Osteoblast (primary cell): Measurements from ENCODE around the gene SPG11. TPM values are rescaled to one million over a fixed set of nuclear protein-coding genes. Genes with fewer than 3 reads are reported as not detected.

Experiments used
- DNase-seq: peaks from one replicate; pipeline ENCODE4 v3.0.0; 2011; ENCODE audit warnings: low spot score, mixed read lengths; ENCODE audit not compliant: insufficient read length; ENCODE audit errors: missing footprints
- H2AFZ ChIP-seq: 2 replicates; pipeline ENCODE4 v1.6.0; 2011; ENCODE audit warnings: mild to moderate bottlenecking, low read length
- H3K27ac ChIP-seq: 2 replicates; pipeline ENCODE4 v1.5.1; 2011; ENCODE audit warnings: mild to moderate bottlenecking, low read depth, low read length, moderate library complexity
- H3K27me3 ChIP-seq: 2 replicates; pipeline ENCODE4 v1.6.0; 2012; ENCODE audit warnings: mild to moderate bottlenecking, control low read depth, inconsistent platforms, low read length, moderate library complexity; ENCODE audit not compliant: insufficient read depth
- H3K36me3 ChIP-seq: 2 replicates; pipeline ENCODE4 v1.5.1; 2011; ENCODE audit warnings: mild to moderate bottlenecking, low read length, control low read depth, moderate library complexity; ENCODE audit not compliant: insufficient read depth
- H3K4me1 ChIP-seq: 2 replicates; pipeline ENCODE4 v1.5.1; 2011; ENCODE audit warnings: mild to moderate bottlenecking, low read length, control low read depth, moderate library complexity; ENCODE audit not compliant: insufficient read depth
- H3K4me2 ChIP-seq: 2 replicates; pipeline ENCODE4 v1.6.0; 2011; ENCODE audit warnings: mild to moderate bottlenecking, low read length; ENCODE audit not compliant: insufficient read depth
- H3K4me3 ChIP-seq: fragments of 200-600 bp; sonication (generic); 3 replicates; pipeline ENCODE4 v1.5.1; 2012; ENCODE audit warnings: mild to moderate bottlenecking, low read length, inconsistent platforms; ENCODE audit not compliant: insufficient read depth
- H3K79me2 ChIP-seq: 2 replicates; pipeline ENCODE4 v1.6.0; 2012; ENCODE audit warnings: mild to moderate bottlenecking, low read length, control low read depth, inconsistent platforms; ENCODE audit not compliant: insufficient read depth
- H3K9me3 ChIP-seq: 2 replicates; pipeline ENCODE4 v1.5.1; 2011; ENCODE audit warnings: low read depth, low read length, control low read depth
- H4K20me1 ChIP-seq: 2 replicates; pipeline ENCODE4 v1.6.0; 2012; ENCODE audit warnings: mild to moderate bottlenecking, low read length, control low read depth; ENCODE audit not compliant: insufficient read depth
- CTCF ChIP-seq: IDR thresholded peaks from 2 replicates; pipeline ENCODE4 v1.5.1; 2011; ENCODE audit warnings: mild to moderate bottlenecking, low read depth, low read length, moderate library complexity; ENCODE audit errors: extremely low read depth
- total RNA-seq: library from RNA; depleted of rRNA; stranded (reverse); fragments of >200 nt; gene quantifications from 2 replicates; pipeline ENCODE4 v1.2.3, GENCODE V29; 2012

Gene SPG11
- total RNA-seq, 1 donor, result 95.9 TPM

- H2AFZ ChIP-seq, result no peak overlapping the region
- H3K4me1 ChIP-seq, result peaks cover 16% of the 10 kb centered on the region
- no peaks in the 10 kb centered on the region for H3K27me3 ChIP-seq
- no peaks in the 10 kb centered on the region for H4K20me1 ChIP-seq
- peak overlapping the region; percentile 31 for H3K4me2 ChIP-seq
- DNase-seq, result no peak
- no peak overlapping the region for H3K27ac ChIP-seq
- peaks cover 23% of the 10 kb centered on the region for H3K79me2 ChIP-seq
- H3K36me3 ChIP-seq, result no peaks in the 10 kb centered on the region
- no peaks in the 10 kb centered on the region for H3K9me3 ChIP-seq
- TF ChIP-seq CTCF, result no peak
- no peak overlapping the region for H3K4me3 ChIP-seq
These were observed 3.0 kb upstream of the SPG11 start for GRCh38 chr15:44666210-44667038.

- H3K4me3 ChIP-seq, result peak overlapping the region; percentile 96
- H3K36me3 ChIP-seq, result peaks cover 10% of the 10 kb centered on the region
- H3K9me3 ChIP-seq, result no peaks in the 10 kb centered on the region
- DNase-seq, result no peak
- no peak for TF ChIP-seq CTCF
- peaks cover 16% of the 10 kb centered on the region for H3K4me1 ChIP-seq
- H3K79me2 ChIP-seq, result peaks cover 32% of the 10 kb centered on the region
- H3K27me3 ChIP-seq, result no peaks in the 10 kb centered on the region
- H3K27ac ChIP-seq, result peak overlapping the region; percentile 83
- H2AFZ ChIP-seq, result peak overlapping the region; percentile 98
- H4K20me1 ChIP-seq, result no peaks in the 10 kb centered on the region
- H3K4me2 ChIP-seq, result peak overlapping the region; percentile 99
These were observed 718 bp downstream of the SPG11 start for GRCh38 chr15:44662478-44663409.

GRCh38 chr15:44661576-44661975 lies 1.9 kb downstream of the SPG11 start:
- no peaks in the 10 kb centered on the region for H4K20me1 ChIP-seq
- peaks cover 16% of the 10 kb centered on the region for H3K36me3 ChIP-seq
- no peak for DNase-seq
- H3K27ac ChIP-seq, result no peak overlapping the region
- no peak for TF ChIP-seq CTCF
- H3K4me1 ChIP-seq, result peaks cover 16% of the 10 kb centered on the region
- H3K4me2 ChIP-seq, result peak overlapping the region; percentile 99
- no peaks in the 10 kb centered on the region for H3K27me3 ChIP-seq
- no peaks in the 10 kb centered on the region for H3K9me3 ChIP-seq
- no peak overlapping the region for H3K4me3 ChIP-seq
- H3K79me2 ChIP-seq, result peaks cover 32% of the 10 kb centered on the region
- no peak overlapping the region for H2AFZ ChIP-seq

GRCh38 chr15:44659056-44659455 lies 4.4 kb downstream of the SPG11 start:
- no peaks in the 10 kb centered on the region for H4K20me1 ChIP-seq
- no peak overlapping the region for H3K27ac ChIP-seq
- H3K4me2 ChIP-seq, result no peak overlapping the region
- TF ChIP-seq CTCF, result no peak
- no peak overlapping the region for H3K4me3 ChIP-seq
- peaks cover 28% of the 10 kb centered on the region for H3K36me3 ChIP-seq
- peaks cover 15% of the 10 kb centered on the region for H3K4me1 ChIP-seq
- no peak for DNase-seq
- H2AFZ ChIP-seq, result no peak overlapping the region
- no peaks in the 10 kb centered on the region for H3K9me3 ChIP-seq
- H3K27me3 ChIP-seq, result no peaks in the 10 kb centered on the region
- H3K79me2 ChIP-seq, result peaks cover 32% of the 10 kb centered on the region
